Measurements from ENCODE around the gene CYLD. TPM values are rescaled to one million over a fixed set of nuclear protein-coding genes. Genes with fewer than 3 reads are reported as not detected.

The CYLD gene
- total RNA-seq, 2 experiments from 2014 or later = 235 to 254 TPM

DNA sequence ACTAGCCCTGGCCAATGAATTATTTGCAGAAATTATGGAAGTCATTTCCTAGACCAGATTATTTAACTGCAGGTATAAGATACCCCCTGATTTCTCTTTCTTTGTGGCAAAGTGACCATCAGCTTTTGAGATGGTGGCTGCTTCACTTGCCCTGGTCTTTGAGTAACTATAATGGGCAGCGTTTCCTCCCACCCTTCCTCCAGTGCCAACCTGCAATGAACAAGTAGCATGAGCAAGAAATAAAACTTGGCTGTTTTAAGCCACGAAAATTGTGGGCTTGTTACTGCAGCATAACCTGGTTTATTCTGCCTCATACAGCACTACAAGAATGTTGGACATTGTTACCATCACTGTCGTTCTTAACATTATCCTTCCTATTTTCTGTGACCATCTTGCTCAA is 105.3 kb downstream of the CYLD start:
- Mint-ChIP-seq H3K4me3 (no peak overlapping the region), H3K9me3 (no peaks in the 10 kb centered on the region), H3K27ac (no peak overlapping the region), H3K27me3 (peaks cover 34% of the 10 kb centered on the region), H3K4me1 (peaks cover 7% of the 10 kb centered on the region), H3K36me3 (ENCODE audit: low read depth) (no peaks in the 10 kb centered on the region)
- DNase-seq = no peak
- CTCF ChIA-PET = no interaction called here
- POLR2A ChIA-PET = no interaction called here

DNA sequence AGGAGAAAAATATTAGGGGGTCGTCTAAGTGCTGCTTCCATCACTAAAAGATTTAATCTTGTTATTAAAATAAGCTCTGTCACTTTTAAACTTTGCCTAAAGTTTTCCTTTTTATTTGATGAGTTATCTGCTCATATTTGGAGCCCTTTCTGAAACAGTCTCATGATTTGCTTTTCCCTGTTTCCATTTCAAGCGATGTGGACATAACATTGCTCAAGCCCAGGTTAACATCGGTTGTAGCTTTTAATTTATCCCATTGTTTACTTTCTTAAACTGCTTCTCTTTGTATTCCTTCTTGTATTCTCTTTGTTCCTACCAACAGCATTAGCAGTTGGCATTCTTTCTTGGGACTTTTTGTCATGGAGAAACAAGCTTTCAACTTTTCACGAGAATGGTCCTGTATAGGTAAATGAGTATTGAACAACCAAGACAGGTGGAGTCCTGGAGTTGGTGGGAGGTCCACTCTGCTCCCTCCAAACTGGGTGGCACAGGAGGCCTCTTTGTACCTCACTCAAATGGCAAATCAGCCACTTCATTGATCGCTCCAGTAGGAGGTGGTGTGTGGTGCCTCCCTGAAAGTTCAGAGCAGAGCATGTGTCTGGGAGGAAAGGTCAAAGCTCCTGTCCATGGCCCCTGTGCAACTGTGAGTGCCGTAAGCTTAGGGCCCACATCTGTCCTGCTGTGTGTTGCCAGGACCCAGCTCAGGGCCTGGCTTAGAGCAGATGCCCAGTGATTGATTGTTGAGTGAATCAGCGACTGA is 107.0 kb downstream of the CYLD start:
- no peak for DNase-seq
- Mint-ChIP-seq H3K27me3 (peaks cover 29% of the 10 kb centered on the region), H3K27ac (no peak overlapping the region), H3K4me3 (no peak overlapping the region), H3K4me1 (no peaks in the 10 kb centered on the region), H3K36me3 (ENCODE audit: low read depth) (no peaks in the 10 kb centered on the region), H3K9me3 (no peaks in the 10 kb centered on the region)
- POLR2A ChIA-PET = interaction anchor here (0.6 kb wide), 1 partner anchor 997 kb away, joined by 3 read pairs; no protein-coding TSS in a partner anchor
- CTCF ChIA-PET = no interaction called here

Other genes with a start within 250 kb of the CYLD start
- 1 to 10 TPM in 1 of 2 experiments, under 1 TPM in 1; 0.95 to 1.9 TPM for gene NKD1, start 193.7 kb upstream of the CYLD start, total RNA-seq
- gene SNX20, start 60.8 kb upstream of the CYLD start, total RNA-seq = 10 to 100 TPM; 94.7 to 97.7 TPM
- 10 to 100 TPM; 20.8 to 24.1 TPM for gene NOD2, start 48.5 kb upstream of the CYLD start, total RNA-seq

All from activated CD4-positive, alpha-beta memory T cell treated with anti-CD3 and anti-CD28 coated beads, Interleukin-2, amount 10 ng/mL, durations not matched to agents 7 days and 5 days (primary cell).